HFFc6 (cell line): ENCODE results near the gene LDLRAD3. TPM values are rescaled to one million over a fixed set of nuclear protein-coding genes. Genes with fewer than 3 reads are reported as not detected.

ENCODE experiments used
- DNase-seq: peaks from one replicate; pipeline ENCODE4 v3.0.0-alpha.2; 2018
- H3K27ac Mint-ChIP-seq: 2 replicates; pipeline ENCODE4 v1.8.0; 2020; ENCODE audit warnings: mild to moderate bottlenecking, mixed read lengths
- H3K27me3 Mint-ChIP-seq: 2 replicates; pipeline ENCODE4 v1.8.0; 2021; ENCODE audit warnings: mild to moderate bottlenecking, moderate library complexity, mixed read lengths; ENCODE audit not compliant: insufficient read depth
- H3K36me3 Mint-ChIP-seq: 2 replicates; pipeline ENCODE4 v1.8.0; 2021; ENCODE audit warnings: low read depth, mixed read lengths
- H3K4me1 Mint-ChIP-seq: 2 replicates; pipeline ENCODE4 v1.8.0; 2020; ENCODE audit warnings: low read depth, mixed read lengths
- H3K4me3 Mint-ChIP-seq: 2 replicates; pipeline ENCODE4 v1.8.0; 2020; ENCODE audit warnings: mild to moderate bottlenecking, moderate library complexity, mixed read lengths
- H3K9me3 Mint-ChIP-seq: 2 replicates; pipeline ENCODE4 v1.8.0; 2020; ENCODE audit warnings: mild to moderate bottlenecking, mixed read lengths
- total RNA-seq, 6 experiments: library from RNA; stranded (reverse); fragmentation: NEBNext Ultra II Directional; extraction: Animal tissue kit (Norgen Biotek cat#: 25700); gene quantifications; 2 replicates in 1 of 6; 3 replicates in 5 of 6; pipeline ENCODE4 v1.2.3, GENCODE V29; 2021
- TF ChIP-seq, protein P1 (sequence below): fragments of 200-600 bp; sonication (generic); IDR thresholded peaks from 2 replicates; pipeline ENCODE4 v1.5.0; 2021; ENCODE audit warnings: antibody characterized with exemption, mild to moderate bottlenecking

Gene LDLRAD3
- total RNA-seq, 6 experiments from 2014 or later: 5.2 to 6.5 (median 5.6) TPM

DNA sequence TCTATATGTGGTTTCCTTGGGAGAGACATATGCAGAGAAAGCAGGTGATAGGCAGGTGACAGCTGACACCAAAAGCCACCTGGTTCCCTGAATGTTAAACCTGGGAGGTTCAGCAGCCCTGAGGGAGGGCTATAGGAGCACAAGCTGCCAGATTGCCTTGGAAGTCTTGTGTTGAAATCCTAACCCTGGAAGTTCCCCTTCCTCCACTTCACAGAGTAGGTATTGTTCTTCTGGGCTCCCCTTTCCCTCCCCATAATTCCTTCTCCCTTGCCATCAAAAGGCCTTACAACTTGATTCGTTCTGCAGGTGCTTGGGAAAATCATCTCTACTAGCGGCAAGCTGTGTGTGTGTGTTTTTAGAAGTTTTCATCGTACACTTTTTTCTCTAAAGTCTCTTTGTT lies 5.4 kb downstream of the LDLRAD3 start:
- H3K27ac Mint-ChIP-seq: no peak overlapping the region
- no peak for DNase-seq
- TF ChIP-seq, protein P1, sequence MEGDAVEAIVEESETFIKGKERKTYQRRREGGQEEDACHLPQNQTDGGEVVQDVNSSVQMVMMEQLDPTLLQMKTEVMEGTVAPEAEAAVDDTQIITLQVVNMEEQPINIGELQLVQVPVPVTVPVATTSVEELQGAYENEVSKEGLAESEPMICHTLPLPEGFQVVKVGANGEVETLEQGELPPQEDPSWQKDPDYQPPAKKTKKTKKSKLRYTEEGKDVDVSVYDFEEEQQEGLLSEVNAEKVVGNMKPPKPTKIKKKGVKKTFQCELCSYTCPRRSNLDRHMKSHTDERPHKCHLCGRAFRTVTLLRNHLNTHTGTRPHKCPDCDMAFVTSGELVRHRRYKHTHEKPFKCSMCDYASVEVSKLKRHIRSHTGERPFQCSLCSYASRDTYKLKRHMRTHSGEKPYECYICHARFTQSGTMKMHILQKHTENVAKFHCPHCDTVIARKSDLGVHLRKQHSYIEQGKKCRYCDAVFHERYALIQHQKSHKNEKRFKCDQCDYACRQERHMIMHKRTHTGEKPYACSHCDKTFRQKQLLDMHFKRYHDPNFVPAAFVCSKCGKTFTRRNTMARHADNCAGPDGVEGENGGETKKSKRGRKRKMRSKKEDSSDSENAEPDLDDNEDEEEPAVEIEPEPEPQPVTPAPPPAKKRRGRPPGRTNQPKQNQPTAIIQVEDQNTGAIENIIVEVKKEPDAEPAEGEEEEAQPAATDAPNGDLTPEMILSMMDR: no peak
- peaks cover 15% of the 10 kb centered on the region for H3K4me1 Mint-ChIP-seq
- H3K36me3 Mint-ChIP-seq: no peaks in the 10 kb centered on the region
- no peaks in the 10 kb centered on the region for H3K9me3 Mint-ChIP-seq
- H3K4me3 Mint-ChIP-seq: no peak overlapping the region
- peaks cover under 1% of the 10 kb centered on the region; the same call in 1 of the 2 replicates for H3K27me3 Mint-ChIP-seq

DNA sequence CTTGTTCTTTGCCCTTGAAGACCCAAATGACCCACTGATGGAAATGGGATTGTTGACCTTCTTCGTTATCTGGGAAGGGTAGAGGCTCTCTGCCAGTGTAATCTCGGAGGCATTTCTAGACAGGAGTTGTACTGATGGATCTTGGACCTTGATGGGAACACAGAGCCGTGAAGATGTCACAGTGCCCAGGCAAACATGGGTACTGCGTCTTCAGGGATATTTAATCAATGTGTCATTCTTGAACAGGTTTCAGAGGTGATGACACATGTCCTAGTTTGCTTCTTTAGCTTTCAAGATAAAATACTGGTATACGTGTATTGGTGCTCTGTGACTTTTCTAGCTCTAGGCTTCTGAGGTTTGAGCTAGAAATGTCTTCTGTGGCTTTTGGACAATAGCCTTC lies 6.2 kb downstream of the LDLRAD3 start:
- peaks cover 8% of the 10 kb centered on the region for H3K4me1 Mint-ChIP-seq
- no peaks in the 10 kb centered on the region for H3K36me3 Mint-ChIP-seq
- no peak overlapping the region for H3K27ac Mint-ChIP-seq
- DNase-seq: no peak
- H3K27me3 Mint-ChIP-seq: no peaks in the 10 kb centered on the region
- no peaks in the 10 kb centered on the region for H3K9me3 Mint-ChIP-seq
- TF ChIP-seq, protein P1: no peak
- no peak overlapping the region for H3K4me3 Mint-ChIP-seq

DNA sequence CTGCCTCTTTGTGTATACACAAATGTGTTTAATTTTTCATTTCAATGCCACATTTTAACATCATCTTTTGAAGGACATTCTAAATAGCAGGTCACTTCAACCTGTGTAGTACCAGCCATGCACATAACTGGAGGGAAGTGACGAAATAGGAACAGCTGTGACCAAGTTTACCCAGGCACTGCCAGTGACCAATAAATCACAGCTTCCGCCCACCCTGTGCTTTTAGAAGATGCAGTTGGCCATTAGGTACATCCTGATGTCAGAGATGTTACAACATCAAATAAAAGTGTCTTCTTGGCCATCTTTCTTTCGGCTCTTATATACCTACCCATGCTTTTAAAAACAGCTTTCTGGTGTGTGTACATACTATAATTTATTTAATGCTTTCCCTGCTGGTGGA lies 7.8 kb downstream of the LDLRAD3 start:
- no peaks in the 10 kb centered on the region for H3K27me3 Mint-ChIP-seq
- no peaks in the 10 kb centered on the region for H3K9me3 Mint-ChIP-seq
- H3K4me1 Mint-ChIP-seq: no peaks in the 10 kb centered on the region
- DNase-seq: no peak
- TF ChIP-seq, protein P1: no peak
- no peak overlapping the region for H3K27ac Mint-ChIP-seq
- H3K36me3 Mint-ChIP-seq: no peaks in the 10 kb centered on the region
- no peak overlapping the region for H3K4me3 Mint-ChIP-seq

DNA sequence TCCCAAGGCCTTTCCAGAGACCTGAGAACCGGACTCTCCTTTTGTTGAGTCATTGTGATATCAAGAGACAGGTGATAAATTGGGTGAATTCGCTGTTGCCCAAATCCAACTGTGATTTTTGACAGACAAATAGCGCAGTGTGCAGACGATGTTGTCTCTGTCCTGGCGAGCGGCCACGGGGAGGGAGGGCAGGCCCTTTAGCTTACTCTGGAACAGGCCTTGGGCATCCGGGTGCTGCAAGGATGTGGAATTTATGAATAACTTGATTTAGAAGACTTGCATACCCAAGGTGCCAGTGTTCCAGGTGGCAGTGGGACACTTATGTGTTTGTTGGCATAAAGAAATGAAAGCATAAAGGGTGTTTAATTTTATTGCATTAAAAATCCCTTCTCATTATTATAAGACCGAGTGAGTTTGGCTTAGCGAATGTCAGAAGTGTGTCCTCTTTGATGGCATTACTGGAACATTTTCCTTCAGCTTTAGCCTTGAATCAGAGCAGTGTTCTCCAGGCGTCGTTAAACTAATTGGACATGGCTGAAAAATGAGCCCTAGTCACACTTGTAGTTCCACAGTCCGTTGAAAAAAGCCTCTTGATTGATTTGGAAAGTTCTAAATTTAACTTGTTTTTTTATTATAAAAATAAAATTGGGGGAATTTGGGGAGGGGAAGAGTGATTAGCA lies 9.4 kb downstream of the LDLRAD3 start:
- H3K4me1 Mint-ChIP-seq: no peaks in the 10 kb centered on the region
- DNase-seq: no peak
- TF ChIP-seq, protein P1: no peak
- H3K27ac Mint-ChIP-seq: no peak overlapping the region
- H3K9me3 Mint-ChIP-seq: no peaks in the 10 kb centered on the region
- no peaks in the 10 kb centered on the region for H3K36me3 Mint-ChIP-seq
- no peak overlapping the region for H3K4me3 Mint-ChIP-seq
- H3K27me3 Mint-ChIP-seq: no peaks in the 10 kb centered on the region

DNA sequence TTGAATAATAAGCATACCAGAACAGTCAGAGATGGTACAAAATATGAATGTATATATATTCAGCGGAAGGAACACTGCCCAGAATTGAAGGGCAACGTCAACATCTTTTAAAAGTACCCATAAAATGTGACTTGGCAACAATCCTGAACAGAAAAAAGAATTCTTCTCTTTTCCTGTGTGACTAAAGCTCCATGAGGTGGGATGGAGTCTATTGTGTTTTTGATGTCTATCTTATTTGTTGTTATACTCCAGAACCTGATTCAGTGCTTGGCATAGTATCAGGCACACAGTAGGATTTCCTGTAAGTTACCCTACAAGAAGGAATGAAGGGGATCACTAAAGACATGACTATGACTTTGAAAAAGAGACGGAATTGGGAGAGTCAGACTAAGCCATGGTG lies 10.3 kb downstream of the LDLRAD3 start:
- no peak for DNase-seq
- H3K4me3 Mint-ChIP-seq: no peak overlapping the region
- no peaks in the 10 kb centered on the region for H3K27me3 Mint-ChIP-seq
- H3K36me3 Mint-ChIP-seq: no peaks in the 10 kb centered on the region
- H3K9me3 Mint-ChIP-seq: no peaks in the 10 kb centered on the region
- TF ChIP-seq, protein P1: no peak
- H3K4me1 Mint-ChIP-seq: no peaks in the 10 kb centered on the region
- no peak overlapping the region for H3K27ac Mint-ChIP-seq
